Immature natural killer cell (primary cell): ENCODE results near the gene MGMT. TPM values are rescaled to one million over a fixed set of nuclear protein-coding genes. Genes with fewer than 3 reads are reported as not detected.
A peak's percentile ranks its signal among the peaks of the same experiment; 100 is the strongest.

Experiments used
- DNase-seq, 3 donors: peaks; one replicate each; pipeline ENCODE4 v3.0.0; 2022; ENCODE audit warnings: mixed read lengths in 1 of 3
- H3K27ac Mint-ChIP-seq, 6 donors: one replicate each; pipeline ENCODE4 v1.8.0; 2020; ENCODE audit warnings: mixed read lengths in 6 of 6, mild to moderate bottlenecking in 5 of 6, inconsistent platforms in 4 of 6, moderate library complexity in 3 of 6
- H3K27me3 Mint-ChIP-seq, 3 donors: one replicate each; pipeline ENCODE4 v1.8.0; 2020 to 2021; ENCODE audit warnings: low read depth in 3 of 3, mild to moderate bottlenecking in 3 of 3, mixed read lengths in 3 of 3, moderate library complexity in 3 of 3, inconsistent platforms in 1 of 3
- H3K36me3 Mint-ChIP-seq, 3 donors: one replicate each; pipeline ENCODE4 v1.8.0; 2020; ENCODE audit warnings: mixed read lengths in 3 of 3, inconsistent platforms in 2 of 3, mild to moderate bottlenecking in 2 of 3
- H3K4me1 Mint-ChIP-seq, 2 donors: one replicate each; pipeline ENCODE4 v1.8.0; 2020; ENCODE audit warnings: inconsistent platforms in 2 of 2, mild to moderate bottlenecking in 2 of 2, mixed read lengths in 2 of 2, moderate library complexity in 1 of 2
- H3K4me3 Mint-ChIP-seq, 5 donors: one replicate each; pipeline ENCODE4 v1.8.0; 2020; ENCODE audit warnings: mild to moderate bottlenecking in 5 of 5, mixed read lengths in 5 of 5, inconsistent platforms in 3 of 5, moderate library complexity in 3 of 5
- H3K9me3 Mint-ChIP-seq, 6 donors: one replicate each; pipeline ENCODE4 v1.8.0; 2020; ENCODE audit warnings: mild to moderate bottlenecking in 6 of 6, mixed read lengths in 6 of 6, inconsistent platforms in 4 of 6, moderate library complexity in 3 of 6
- polyA plus RNA-seq, 3 donors: library from polyadenylated mRNA; unstranded; fragments of 300-500 nt; fragmentation: Illumina TruSeq; gene quantifications; one replicate each; pipeline ENCODE4 v1.2.3, GENCODE V29; 2021

MGMT gene
- polyA plus RNA-seq, 3 donors from 2014 or later: 33.7 to 69.5 (median 37.5) TPM

- Mint-ChIP-seq H3K36me3 (no peaks in the 10 kb centered on the region), H3K4me3 (no peak overlapping the region), H3K9me3 (no peaks in the 10 kb centered on the region), H3K27ac (no peak overlapping the region), H3K27me3 (peaks cover 0 to 2% (median 0%) of the 10 kb centered on the region in 3 donors), H3K4me1 (peaks cover 15% of the 10 kb centered on the region in 2 donors)
- DNase-seq: no peak
Observed at GRCh38 chr10:129652021-129652420, 185.0 kb downstream of the MGMT start.

GRCh38 chr10:129652521-129653201 is 185.6 kb downstream of the MGMT start:
- peaks cover 15% of the 10 kb centered on the region in 2 donors for H3K4me1 Mint-ChIP-seq
- no peaks in the 10 kb centered on the region for H3K9me3 Mint-ChIP-seq
- no peak overlapping the region for H3K4me3 Mint-ChIP-seq
- H3K27ac Mint-ChIP-seq: no peak overlapping the region
- H3K36me3 Mint-ChIP-seq: no peaks in the 10 kb centered on the region
- no peak for DNase-seq
- peaks cover 0 to 2% (median 0%) of the 10 kb centered on the region in 3 donors for H3K27me3 Mint-ChIP-seq

GRCh38 chr10:129653428-129653827 is 186.4 kb downstream of the MGMT start:
- DNase-seq: no peak
- Mint-ChIP-seq H3K36me3 (no peaks in the 10 kb centered on the region), H3K27ac (peak overlapping the region in 1 of 6 donors; percentile 38), H3K9me3 (no peaks in the 10 kb centered on the region), H3K4me3 (no peak overlapping the region), H3K4me1 (peaks cover 15% of the 10 kb centered on the region in 2 donors), H3K27me3 (peaks cover 0 to 2% (median 0%) of the 10 kb centered on the region in 3 donors)

- DNase-seq: no peak
- Mint-ChIP-seq H3K4me3 (no peak overlapping the region), H3K9me3 (no peaks in the 10 kb centered on the region), H3K36me3 (no peaks in the 10 kb centered on the region), H3K27ac (peak overlapping the region in 1 of 6 donors; percentile 38), H3K27me3 (peaks cover 0 to 2% (median 0%) of the 10 kb centered on the region in 3 donors), H3K4me1 (peaks cover 15% of the 10 kb centered on the region in 2 donors)
Observed at GRCh38 chr10:129653861-129654260, 186.8 kb downstream of the MGMT start.

GRCh38 chr10:129654461-129654860 is 187.4 kb downstream of the MGMT start:
- no peaks in the 10 kb centered on the region for H3K9me3 Mint-ChIP-seq
- no peak overlapping the region for H3K4me3 Mint-ChIP-seq
- H3K27me3 Mint-ChIP-seq: peaks cover 0 to 2% (median 0%) of the 10 kb centered on the region in 3 donors
- no peak for DNase-seq
- H3K36me3 Mint-ChIP-seq: no peaks in the 10 kb centered on the region
- peaks cover 16 to 19% of the 10 kb centered on the region in 2 donors for H3K4me1 Mint-ChIP-seq
- no peak overlapping the region for H3K27ac Mint-ChIP-seq

GRCh38 chr10:129655007-129655678 is 188.1 kb downstream of the MGMT start:
- no peak for DNase-seq
- H3K36me3 Mint-ChIP-seq: no peaks in the 10 kb centered on the region
- no peaks in the 10 kb centered on the region for H3K9me3 Mint-ChIP-seq
- no peak overlapping the region for H3K4me3 Mint-ChIP-seq
- H3K4me1 Mint-ChIP-seq: peaks cover 20 to 23% of the 10 kb centered on the region in 2 donors
- H3K27ac Mint-ChIP-seq: no peak overlapping the region
- peaks cover 0 to 2% (median 0%) of the 10 kb centered on the region in 3 donors for H3K27me3 Mint-ChIP-seq

- Mint-ChIP-seq H3K27ac (no peak overlapping the region), H3K4me3 (no peak overlapping the region), H3K4me1 (peaks cover 20 to 25% of the 10 kb centered on the region in 2 donors), H3K36me3 (no peaks in the 10 kb centered on the region), H3K27me3 (peaks cover 0 to 2% (median 0%) of the 10 kb centered on the region in 3 donors), H3K9me3 (no peaks in the 10 kb centered on the region)
- DNase-seq: no peak
Observed at GRCh38 chr10:129655679-129656031, 188.6 kb downstream of the MGMT start.

- Mint-ChIP-seq H3K9me3 (no peaks in the 10 kb centered on the region), H3K4me1 (peaks cover 20 to 25% of the 10 kb centered on the region in 2 donors), H3K27ac (no peak overlapping the region), H3K36me3 (no peaks in the 10 kb centered on the region), H3K4me3 (no peak overlapping the region), H3K27me3 (peaks cover 0 to 2% (median 0%) of the 10 kb centered on the region in 3 donors)
- no peak for DNase-seq
Observed at GRCh38 chr10:129656642-129657041, 189.6 kb downstream of the MGMT start.

GRCh38 chr10:129657297-129658017 is 190.4 kb downstream of the MGMT start:
- Mint-ChIP-seq H3K27ac (no peak overlapping the region), H3K36me3 (peaks cover 0 to 5% (median 0%) of the 10 kb centered on the region in 3 donors), H3K27me3 (peaks cover 0 to 2% (median 0%) of the 10 kb centered on the region in 3 donors), H3K9me3 (no peaks in the 10 kb centered on the region), H3K4me1 (peaks cover 20 to 25% of the 10 kb centered on the region in 2 donors), H3K4me3 (no peak overlapping the region)
- no peak for DNase-seq

GRCh38 chr10:129658376-129659072 is 191.5 kb downstream of the MGMT start:
- H3K4me1 Mint-ChIP-seq: peaks cover 20 to 22% of the 10 kb centered on the region in 2 donors
- peaks cover 0 to 10% (median 0%) of the 10 kb centered on the region in 3 donors for H3K36me3 Mint-ChIP-seq

GRCh38 chr10:129659508-129660268 is 192.6 kb downstream of the MGMT start:
- Mint-ChIP-seq H3K9me3 (peaks cover 0 to 7% (median under 1%) of the 10 kb centered on the region in 6 donors), H3K4me3 (no peak overlapping the region)

More at GRCh38 chr10:129658376-129659072, 191.5 kb downstream of the MGMT start:
- Mint-ChIP-seq H3K4me3 (no peak overlapping the region), H3K27ac (no peak overlapping the region), H3K9me3 (peaks cover 0 to 5% (median 0%) of the 10 kb centered on the region in 6 donors), H3K27me3 (peaks cover 0 to 1% (median 0%) of the 10 kb centered on the region in 3 donors)
- DNase-seq: no peak

GRCh38 chr10:129660569-129660968 is 193.5 kb downstream of the MGMT start:
- peaks cover 0 to 3% (median 0%) of the 10 kb centered on the region in 3 donors for H3K27me3 Mint-ChIP-seq
- peaks cover 10 to 13% of the 10 kb centered on the region in 2 donors for H3K4me1 Mint-ChIP-seq
- peaks cover 0 to 11% (median 0%) of the 10 kb centered on the region in 3 donors for H3K36me3 Mint-ChIP-seq
- no peak overlapping the region for H3K4me3 Mint-ChIP-seq
- peaks cover 0 to 7% (median under 1%) of the 10 kb centered on the region in 6 donors for H3K9me3 Mint-ChIP-seq
- no peak for DNase-seq
- no peak overlapping the region for H3K27ac Mint-ChIP-seq

More at GRCh38 chr10:129659508-129660268, 192.6 kb downstream of the MGMT start:
- H3K27ac Mint-ChIP-seq: no peak overlapping the region
- DNase-seq: no peak
- H3K4me1 Mint-ChIP-seq: peaks cover 12 to 14% of the 10 kb centered on the region in 2 donors
- H3K36me3 Mint-ChIP-seq: peaks cover 0 to 11% (median 0%) of the 10 kb centered on the region in 3 donors
- peaks cover 0 to 2% (median 0%) of the 10 kb centered on the region in 3 donors for H3K27me3 Mint-ChIP-seq
